Astrocyte (in vitro differentiated cells and primary cell): Measurements from ENCODE around the gene PEX10. TPM values are rescaled to one million over a fixed set of nuclear protein-coding genes. Genes with fewer than 3 reads are reported as not detected.

ENCODE experiments used
- DNase-seq: peaks from one replicate; pipeline ENCODE4 v3.0.0-alpha.2; 2010; ENCODE audit warnings: low read depth
- FAIRE-seq: peaks from 2 replicates; lab custom pipeline; 2011; peaks lifted over from hg19 to GRCh38; lab: Jason Lieb, UNC
- H2AFZ ChIP-seq: 2 replicates; pipeline ENCODE4 v1.6.0; 2012; ENCODE audit warnings: low read depth, low read length, inconsistent platforms
- H3K27ac ChIP-seq: 2 replicates; pipeline ENCODE4 v1.5.1; 2011; ENCODE audit warnings: low read depth, low read length, inconsistent platforms
- H3K27me3 ChIP-seq: 2 replicates; pipeline ENCODE4 v1.6.0; 2011; ENCODE audit warnings: low read length, inconsistent platforms; ENCODE audit not compliant: insufficient read depth
- H3K36me3 ChIP-seq: 2 replicates; pipeline ENCODE4 v1.5.1; 2011; ENCODE audit warnings: low read length, inconsistent platforms; ENCODE audit not compliant: insufficient read depth
- H3K4me1 ChIP-seq: 2 replicates; pipeline ENCODE4 v1.5.1; 2011; ENCODE audit warnings: low read length, inconsistent platforms; ENCODE audit not compliant: insufficient read depth
- H3K4me2 ChIP-seq: 2 replicates; pipeline ENCODE4 v1.6.0; 2012; ENCODE audit warnings: low read length, inconsistent platforms
- H3K4me3 ChIP-seq: 2 replicates; pipeline ENCODE4 v1.5.1; 2011; ENCODE audit warnings: low read depth, mild to moderate bottlenecking, low read length, inconsistent platforms; ENCODE audit not compliant: insufficient read depth
- H3K79me2 ChIP-seq: 2 replicates; pipeline ENCODE4 v1.6.0; 2012; ENCODE audit warnings: mild to moderate bottlenecking, low read length, inconsistent platforms; ENCODE audit not compliant: insufficient read depth
- H3K9ac ChIP-seq: 2 replicates; pipeline ENCODE4 v1.6.0; 2012; ENCODE audit warnings: mild to moderate bottlenecking, low read length, inconsistent platforms
- H3K9me3 ChIP-seq: 2 replicates; pipeline ENCODE4 v1.5.1; 2012; ENCODE audit warnings: low read depth, mild to moderate bottlenecking, low read length, inconsistent platforms; ENCODE audit not compliant: insufficient read depth
- H4K20me1 ChIP-seq: 2 replicates; pipeline ENCODE4 v1.6.0; 2012; ENCODE audit warnings: low read length, inconsistent platforms; ENCODE audit not compliant: insufficient read depth
- H3K27ac Mint-ChIP-seq: one replicate; pipeline ENCODE4 v1.8.0; 2021; ENCODE audit warnings: mild to moderate bottlenecking, mixed read lengths; ENCODE audit not compliant: unreplicated experiment
- H3K27me3 Mint-ChIP-seq: one replicate; pipeline ENCODE4 v1.8.0; 2021; ENCODE audit warnings: low read depth, mixed read lengths; ENCODE audit not compliant: unreplicated experiment
- H3K36me3 Mint-ChIP-seq: one replicate; pipeline ENCODE4 v1.8.0; 2021; ENCODE audit warnings: low read depth, mixed read lengths; ENCODE audit not compliant: unreplicated experiment
- H3K4me1 Mint-ChIP-seq: one replicate; pipeline ENCODE4 v1.8.0; 2021; ENCODE audit warnings: low read depth, mixed read lengths; ENCODE audit not compliant: unreplicated experiment
- H3K4me3 Mint-ChIP-seq: one replicate; pipeline ENCODE4 v1.8.0; 2021; ENCODE audit warnings: mild to moderate bottlenecking, moderate library complexity, mixed read lengths; ENCODE audit not compliant: unreplicated experiment
- H3K9me3 Mint-ChIP-seq: one replicate; pipeline ENCODE4 v1.8.0; 2021; ENCODE audit warnings: mild to moderate bottlenecking, mixed read lengths; ENCODE audit not compliant: unreplicated experiment
- CTCF ChIP-seq: IDR thresholded peaks from 2 replicates; pipeline ENCODE4 v1.5.1; 2011; ENCODE audit warnings: low read depth, mild to moderate bottlenecking, inconsistent platforms, low read length, moderate library complexity; ENCODE audit not compliant: insufficient read depth
- EZH2 ChIP-seq: IDR thresholded peaks from 2 replicates; pipeline ENCODE4 v1.6.1; 2012; ENCODE audit warnings: mild to moderate bottlenecking, low read length, inconsistent platforms; ENCODE audit not compliant: insufficient read depth
- total RNA-seq: library from RNA; stranded (reverse); gene quantifications from 2 replicates; pipeline ENCODE4 v1.2.1, GENCODE V29; 2021

The PEX10 gene
- total RNA-seq, 1 donor from 2014 or later = 16.6 TPM

DNA sequence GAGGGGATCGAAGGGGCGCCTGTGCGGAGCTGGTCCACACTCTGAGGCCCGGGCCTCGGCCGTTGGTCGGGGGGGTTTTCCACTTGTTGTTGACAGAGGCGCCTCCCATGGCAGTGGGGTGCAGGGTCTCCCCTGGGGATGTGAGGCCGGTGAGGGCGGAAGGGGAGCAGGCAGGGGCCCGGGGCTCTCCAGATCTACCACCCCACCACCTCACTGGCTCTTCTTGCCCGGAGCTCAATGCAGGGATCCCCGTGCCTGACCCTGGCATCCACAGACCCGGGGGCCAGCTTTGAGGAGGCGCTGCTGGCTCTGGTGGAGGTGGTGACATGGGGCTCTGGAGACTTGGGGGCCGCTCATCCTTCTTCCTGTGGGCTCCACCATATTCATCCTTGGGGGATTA is 7.1 kb upstream of the PEX10 start:
- Histone ChIP-seq H2AFZ (no peak overlapping the region), H3K79me2 (no peaks in the 10 kb centered on the region), H3K4me2 (no peak overlapping the region), H3K4me1 (peaks cover under 1% of the 10 kb centered on the region), H3K36me3 (no peaks in the 10 kb centered on the region), H3K27me3 (peaks cover 4% of the 10 kb centered on the region), H4K20me1 (no peaks in the 10 kb centered on the region), H3K4me3 (no peak overlapping the region), H3K27ac (no peak overlapping the region), H3K9ac (no peak overlapping the region), H3K9me3 (no peaks in the 10 kb centered on the region)
- peaks cover 4% of the 10 kb centered on the region for H3K4me1 Mint-ChIP-seq
- H3K27me3 Mint-ChIP-seq = peaks cover 25% of the 10 kb centered on the region
- FAIRE-seq = no peak
- H3K27ac Mint-ChIP-seq = no peak overlapping the region
- peaks cover 2% of the 10 kb centered on the region for H3K36me3 Mint-ChIP-seq
- H3K4me3 Mint-ChIP-seq = no peak overlapping the region
- no peak for TF ChIP-seq EZH2
- TF ChIP-seq CTCF = no peak
- DNase-seq = no peak
- peaks cover 2% of the 10 kb centered on the region for H3K9me3 Mint-ChIP-seq

- Histone ChIP-seq H3K36me3 (no peaks in the 10 kb centered on the region), H2AFZ (no peak overlapping the region), H3K27me3 (peaks cover 4% of the 10 kb centered on the region), H3K9ac (no peak overlapping the region), H3K4me2 (no peak overlapping the region), H3K4me3 (no peak overlapping the region), H3K79me2 (no peaks in the 10 kb centered on the region), H4K20me1 (no peaks in the 10 kb centered on the region), H3K9me3 (no peaks in the 10 kb centered on the region), H3K4me1 (peaks cover 6% of the 10 kb centered on the region), H3K27ac (no peak overlapping the region)
- no peak overlapping the region for H3K27ac Mint-ChIP-seq
- no peak for DNase-seq
- peaks cover 9% of the 10 kb centered on the region for H3K4me1 Mint-ChIP-seq
- TF ChIP-seq CTCF (no peak), EZH2 (no peak)
- peaks cover 23% of the 10 kb centered on the region for H3K27me3 Mint-ChIP-seq
- H3K4me3 Mint-ChIP-seq = no peak overlapping the region
- FAIRE-seq = no peak
- H3K36me3 Mint-ChIP-seq = peaks cover 2% of the 10 kb centered on the region
- H3K9me3 Mint-ChIP-seq = peaks cover 1% of the 10 kb centered on the region
Measured at GRCh38 chr1:2418791-2419320, 6.5 kb upstream of the PEX10 start.

- peaks cover 20% of the 10 kb centered on the region for H3K27me3 Mint-ChIP-seq
- no peak overlapping the region for H2AFZ ChIP-seq
- H3K27ac ChIP-seq = no peak overlapping the region
- no peak for TF ChIP-seq CTCF
- TF ChIP-seq EZH2 = no peak
- no peak overlapping the region for H3K9ac ChIP-seq
- peaks cover 3% of the 10 kb centered on the region for H3K79me2 ChIP-seq
- H3K9me3 ChIP-seq = no peaks in the 10 kb centered on the region
- no peaks in the 10 kb centered on the region for H4K20me1 ChIP-seq
- no peak for DNase-seq
- no peak overlapping the region for H3K4me2 ChIP-seq
- no peak overlapping the region for H3K27ac Mint-ChIP-seq
- H3K36me3 ChIP-seq = no peaks in the 10 kb centered on the region
- peaks cover 15% of the 10 kb centered on the region for H3K4me1 ChIP-seq
- H3K27me3 ChIP-seq = peaks cover 4% of the 10 kb centered on the region
- no peak for FAIRE-seq
- no peak overlapping the region for H3K4me3 ChIP-seq
- peaks cover 2% of the 10 kb centered on the region for H3K36me3 Mint-ChIP-seq
- H3K4me1 Mint-ChIP-seq = peaks cover 9% of the 10 kb centered on the region
- no peak overlapping the region for H3K4me3 Mint-ChIP-seq
- H3K9me3 Mint-ChIP-seq = peaks cover under 1% of the 10 kb centered on the region
Measured at GRCh38 chr1:2417833-2418225, 5.5 kb upstream of the PEX10 start.
